Calu3 (cell line): Measurements from ENCODE around the gene GATB. TPM values are rescaled to one million over a fixed set of nuclear protein-coding genes. Genes with fewer than 3 reads are reported as not detected.

Experiments
- BruUV-seq: library from RNA; stranded (reverse); fragments of 400-500 nt; replicated peaks from 2 replicates; lab custom pipeline; 2021; lab: Mats Ljungman, UMichigan
- CTCF ChIA-PET: fragments of 300-600 bp; sonication (Branson Sonifier 250); formaldehyde crosslinking; loops from one replicate; lab custom pipeline; 2022; ENCODE audit warnings: antibody characterized with exemption; lab: Charles Lee
- DNase-seq: peaks from one replicate; pipeline ENCODE4 v3.0.0; 2022
- H3K27ac Mint-ChIP-seq: one replicate; pipeline ENCODE4 v1.8.0; 2022; ENCODE audit warnings: mixed read lengths; ENCODE audit not compliant: unreplicated experiment
- H3K27me3 Mint-ChIP-seq: one replicate; pipeline ENCODE4 v1.8.0; 2022; ENCODE audit warnings: mixed read lengths; ENCODE audit not compliant: unreplicated experiment
- H3K36me3 Mint-ChIP-seq: one replicate; pipeline ENCODE4 v1.8.0; 2022; ENCODE audit warnings: mild to moderate bottlenecking, moderate library complexity, mixed read lengths; ENCODE audit not compliant: insufficient read depth, unreplicated experiment
- H3K4me1 Mint-ChIP-seq: one replicate; pipeline ENCODE4 v1.8.0; 2022; ENCODE audit warnings: mild to moderate bottlenecking, low read depth, mixed read lengths; ENCODE audit not compliant: unreplicated experiment
- H3K4me3 Mint-ChIP-seq: one replicate; pipeline ENCODE4 v1.8.0; 2022; ENCODE audit warnings: mild to moderate bottlenecking, low read depth, moderate library complexity, mixed read lengths; ENCODE audit not compliant: unreplicated experiment
- H3K9me3 Mint-ChIP-seq: one replicate; pipeline ENCODE4 v1.8.0; 2022; ENCODE audit warnings: low read depth, mixed read lengths; ENCODE audit not compliant: unreplicated experiment
- intact Hi-C: fragments of 100-400 bp; cut with micrococcal nuclease; formaldehyde crosslinking; loops from one replicate; pipeline ENCODE4 v1.10.0; 2022; ENCODE audit not compliant: unreplicated experiment
- total RNA-seq: library from RNA; stranded (reverse); gene quantifications from 2 replicates; pipeline ENCODE4 v1.2.3, GENCODE V29; 2022
- TF ChIP-seq, protein P1 (sequence below): fragments of 200-600 bp; IDR thresholded peaks from one replicate; pipeline ENCODE4 v1.8.0; 2022; ENCODE audit warnings: antibody characterized with exemption; ENCODE audit not compliant: unreplicated experiment

The GATB gene
- total RNA-seq, 1 experiment from 2014 or later: 11.6 TPM

DNA sequence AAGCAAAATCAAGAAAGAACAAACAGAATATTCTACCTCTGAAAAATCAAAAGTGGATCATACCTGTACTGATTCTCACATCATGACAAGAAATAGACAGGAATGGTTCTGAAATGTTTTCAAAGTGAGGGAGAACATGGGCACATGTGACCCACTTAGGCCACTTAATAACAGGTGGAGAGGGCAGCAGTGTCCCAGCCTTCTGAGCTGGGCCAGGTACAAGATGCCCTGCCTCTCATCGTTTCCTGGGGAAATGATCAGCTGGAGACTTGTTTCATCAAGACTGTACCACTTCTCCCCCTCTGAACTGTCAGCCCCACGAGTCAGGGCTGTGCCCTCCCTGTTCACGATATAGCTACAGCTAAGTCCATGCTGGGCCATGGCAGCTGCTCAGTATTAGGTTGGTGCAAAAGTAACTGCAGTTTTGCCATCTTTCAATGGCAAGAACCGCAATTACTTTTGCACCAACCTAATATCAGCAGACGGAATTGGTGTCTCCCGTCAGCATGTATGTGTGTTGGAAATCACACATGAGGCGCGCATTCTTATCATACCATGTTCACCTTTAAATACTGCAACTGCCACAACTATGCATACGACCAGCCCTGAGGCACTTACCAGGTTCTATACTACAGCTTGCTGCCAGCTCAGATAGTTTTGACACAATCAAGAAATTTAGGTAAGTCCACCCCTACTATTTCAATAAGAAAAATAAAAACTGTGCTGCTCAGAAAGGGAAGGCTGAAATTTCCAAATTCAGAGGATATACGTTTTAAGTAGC is 71.4 kb downstream of the GATB start:
- Mint-ChIP-seq H3K9me3 (no peaks in the 10 kb centered on the region), H3K27me3 (no peaks in the 10 kb centered on the region), H3K4me1 (no peaks in the 10 kb centered on the region), H3K4me3 (no peak overlapping the region), H3K27ac (no peak overlapping the region), H3K36me3 (no peaks in the 10 kb centered on the region)
- DNase-seq: no peak
- TF ChIP-seq, protein P1, sequence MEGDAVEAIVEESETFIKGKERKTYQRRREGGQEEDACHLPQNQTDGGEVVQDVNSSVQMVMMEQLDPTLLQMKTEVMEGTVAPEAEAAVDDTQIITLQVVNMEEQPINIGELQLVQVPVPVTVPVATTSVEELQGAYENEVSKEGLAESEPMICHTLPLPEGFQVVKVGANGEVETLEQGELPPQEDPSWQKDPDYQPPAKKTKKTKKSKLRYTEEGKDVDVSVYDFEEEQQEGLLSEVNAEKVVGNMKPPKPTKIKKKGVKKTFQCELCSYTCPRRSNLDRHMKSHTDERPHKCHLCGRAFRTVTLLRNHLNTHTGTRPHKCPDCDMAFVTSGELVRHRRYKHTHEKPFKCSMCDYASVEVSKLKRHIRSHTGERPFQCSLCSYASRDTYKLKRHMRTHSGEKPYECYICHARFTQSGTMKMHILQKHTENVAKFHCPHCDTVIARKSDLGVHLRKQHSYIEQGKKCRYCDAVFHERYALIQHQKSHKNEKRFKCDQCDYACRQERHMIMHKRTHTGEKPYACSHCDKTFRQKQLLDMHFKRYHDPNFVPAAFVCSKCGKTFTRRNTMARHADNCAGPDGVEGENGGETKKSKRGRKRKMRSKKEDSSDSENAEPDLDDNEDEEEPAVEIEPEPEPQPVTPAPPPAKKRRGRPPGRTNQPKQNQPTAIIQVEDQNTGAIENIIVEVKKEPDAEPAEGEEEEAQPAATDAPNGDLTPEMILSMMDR: no peak
- CTCF ChIA-PET: interaction anchor here (0.6 kb wide), 1 partner anchor 177 kb away, joined by 3 read pairs; no protein-coding TSS in a partner anchor
- BruUV-seq: no TSS peak
- intact Hi-C loops: no loop called here

DNA sequence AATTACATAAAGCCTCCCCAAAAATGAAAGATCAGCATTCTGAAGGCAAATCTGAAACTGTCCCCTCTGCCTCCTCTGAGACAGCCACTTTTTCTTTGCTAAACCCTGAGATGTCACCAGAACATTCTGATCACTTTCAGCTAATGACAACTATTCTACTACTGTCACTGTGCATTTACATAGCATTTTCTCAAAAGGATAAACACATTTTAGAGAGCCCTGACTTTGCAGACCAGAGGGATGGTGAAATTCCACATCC is 72.1 kb downstream of the GATB start:
- no peaks in the 10 kb centered on the region for H3K4me1 Mint-ChIP-seq
- H3K9me3 Mint-ChIP-seq: no peaks in the 10 kb centered on the region
- H3K36me3 Mint-ChIP-seq: no peaks in the 10 kb centered on the region
- H3K27ac Mint-ChIP-seq: no peak overlapping the region
- H3K4me3 Mint-ChIP-seq: no peak overlapping the region
- no TSS peak for BruUV-seq
- intact Hi-C loops: no loop called here
- CTCF ChIA-PET: interaction anchor here (0.6 kb wide), 1 partner anchor 177 kb away, joined by 3 read pairs; no protein-coding TSS in a partner anchor
- H3K27me3 Mint-ChIP-seq: no peaks in the 10 kb centered on the region
- DNase-seq: no peak
- TF ChIP-seq, protein P1: no peak

DNA sequence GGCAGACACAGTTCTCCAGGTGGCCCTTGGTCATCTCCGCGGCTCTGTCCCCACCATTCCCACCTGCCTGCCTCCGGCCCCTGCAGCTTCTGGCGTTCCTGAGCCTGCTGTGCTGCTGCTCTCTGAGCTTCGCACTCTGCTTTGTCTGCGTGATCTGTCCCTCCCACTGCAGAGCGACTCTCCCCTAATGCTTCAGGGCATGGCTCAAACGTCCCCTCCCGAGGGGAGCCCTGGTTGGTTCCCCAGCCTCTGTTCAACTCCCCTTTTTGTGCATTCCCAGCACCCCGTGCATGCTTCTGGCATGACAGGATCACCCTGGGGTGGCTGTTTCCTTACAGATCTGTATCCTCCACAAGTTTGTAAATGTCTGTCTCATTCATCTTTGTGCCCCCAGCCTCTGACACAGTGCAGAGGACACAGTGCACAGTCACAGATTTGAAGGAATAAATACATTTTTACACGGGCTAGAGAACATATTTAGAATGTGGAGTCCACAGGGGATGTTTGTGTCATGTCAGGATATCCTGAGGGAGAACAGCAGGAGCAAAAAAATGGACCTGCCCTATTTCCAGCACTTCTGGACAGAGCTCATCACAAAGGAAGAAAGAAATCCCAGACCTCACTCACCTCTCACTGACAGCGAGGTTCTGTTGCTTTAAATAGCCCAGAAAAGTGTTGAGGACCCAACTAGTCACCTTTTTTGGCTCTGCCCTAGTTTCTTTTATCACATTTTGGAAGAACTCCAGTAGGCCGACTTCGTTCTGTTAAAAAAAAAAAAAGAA is 72.6 kb downstream of the GATB start:
- Mint-ChIP-seq H3K4me1 (no peaks in the 10 kb centered on the region), H3K4me3 (no peak overlapping the region), H3K9me3 (no peaks in the 10 kb centered on the region), H3K36me3 (no peaks in the 10 kb centered on the region), H3K27me3 (no peaks in the 10 kb centered on the region), H3K27ac (no peak overlapping the region)
- intact Hi-C loops: no loop called here
- DNase-seq: no peak
- CTCF ChIA-PET: interaction anchor here (0.6 kb wide), 1 partner anchor 28 kb away, joined by 7 read pairs; no protein-coding TSS in a partner anchor
- BruUV-seq: no TSS peak
- TF ChIP-seq, protein P1: no peak

DNA sequence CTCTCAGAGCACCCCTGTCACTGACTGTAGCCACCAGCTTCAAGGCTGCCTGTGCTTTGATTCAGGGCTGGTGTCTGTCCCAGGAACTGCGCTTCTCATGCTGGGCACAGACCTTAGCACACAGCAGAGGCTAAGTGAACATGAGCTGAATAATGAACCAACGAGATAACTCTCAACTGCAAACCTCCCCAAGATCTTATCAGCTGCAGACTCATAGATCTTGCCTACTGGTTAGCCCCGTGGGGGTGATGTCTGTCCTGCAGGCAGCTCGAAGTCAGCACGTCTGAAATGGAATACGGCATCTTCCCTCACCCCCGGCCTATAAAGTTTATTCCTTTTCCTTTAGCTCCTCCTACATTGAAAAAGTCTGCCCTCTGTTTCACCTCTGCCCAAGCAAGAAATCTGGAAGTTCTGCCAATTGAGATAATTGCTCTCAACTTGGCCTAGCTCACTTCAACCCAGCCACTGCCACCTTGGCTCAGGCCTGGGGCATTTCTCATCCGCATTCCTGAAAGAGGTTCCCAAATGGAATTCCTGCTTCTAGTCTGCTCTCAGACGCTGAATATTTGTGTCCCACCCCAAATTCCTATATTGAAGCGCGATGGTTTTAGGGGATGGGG is 73.7 kb downstream of the GATB start:
- CTCF ChIA-PET: interaction anchor here (0.6 kb wide), 1 partner anchor 29 kb away, joined by 7 read pairs; no protein-coding TSS in a partner anchor
- H3K4me1 Mint-ChIP-seq: no peaks in the 10 kb centered on the region

More for the DNA sequence above, 73.7 kb downstream of the GATB start:
- intact Hi-C loops: no loop called here
- H3K36me3 Mint-ChIP-seq: peaks cover 5% of the 10 kb centered on the region
- no peak for DNase-seq
- no peak overlapping the region for H3K4me3 Mint-ChIP-seq
- H3K9me3 Mint-ChIP-seq: no peaks in the 10 kb centered on the region
- H3K27me3 Mint-ChIP-seq: no peaks in the 10 kb centered on the region
- TF ChIP-seq, protein P1: no peak
- no peak overlapping the region for H3K27ac Mint-ChIP-seq
- BruUV-seq: no TSS peak
